ENCODE data around the gene STK11IP.

The STK11IP gene

DNA sequence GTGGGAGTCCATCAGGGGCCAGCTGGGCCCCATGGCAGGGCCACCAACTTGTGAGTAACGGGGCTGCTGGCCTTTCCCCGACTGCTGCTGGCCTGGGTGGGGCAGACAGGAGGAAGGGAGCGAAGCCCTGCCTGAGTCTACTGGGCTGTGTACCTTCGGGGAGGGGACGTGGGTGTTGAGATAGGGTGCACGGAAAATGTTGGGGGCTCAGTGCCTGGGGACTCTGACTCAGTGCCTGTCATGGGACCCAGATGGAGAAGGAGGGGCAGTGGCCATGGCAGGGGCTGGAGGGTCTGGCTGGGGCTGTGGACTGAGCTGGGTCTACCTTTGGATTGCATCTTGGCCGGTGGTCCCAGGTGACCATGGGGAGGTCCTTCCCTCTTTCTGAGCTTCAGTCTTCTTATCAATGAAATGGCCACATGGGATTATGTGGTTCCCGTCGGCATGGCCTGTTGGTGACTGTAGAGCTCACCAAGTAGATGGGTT is 33.8 kb downstream of the STK11IP start:
- H3K36me3 Mint-ChIP-seq: no peaks in the 10 kb centered on the region
- no peaks in the 10 kb centered on the region for H3K9me3 Mint-ChIP-seq
- H3K27me3 Mint-ChIP-seq: peaks cover 8% of the 10 kb centered on the region
- H3K4me3 Mint-ChIP-seq: no peak overlapping the region
- H3K27ac Mint-ChIP-seq: no peak overlapping the region
- H3K4me1 Mint-ChIP-seq: no peaks in the 10 kb centered on the region

DNA sequence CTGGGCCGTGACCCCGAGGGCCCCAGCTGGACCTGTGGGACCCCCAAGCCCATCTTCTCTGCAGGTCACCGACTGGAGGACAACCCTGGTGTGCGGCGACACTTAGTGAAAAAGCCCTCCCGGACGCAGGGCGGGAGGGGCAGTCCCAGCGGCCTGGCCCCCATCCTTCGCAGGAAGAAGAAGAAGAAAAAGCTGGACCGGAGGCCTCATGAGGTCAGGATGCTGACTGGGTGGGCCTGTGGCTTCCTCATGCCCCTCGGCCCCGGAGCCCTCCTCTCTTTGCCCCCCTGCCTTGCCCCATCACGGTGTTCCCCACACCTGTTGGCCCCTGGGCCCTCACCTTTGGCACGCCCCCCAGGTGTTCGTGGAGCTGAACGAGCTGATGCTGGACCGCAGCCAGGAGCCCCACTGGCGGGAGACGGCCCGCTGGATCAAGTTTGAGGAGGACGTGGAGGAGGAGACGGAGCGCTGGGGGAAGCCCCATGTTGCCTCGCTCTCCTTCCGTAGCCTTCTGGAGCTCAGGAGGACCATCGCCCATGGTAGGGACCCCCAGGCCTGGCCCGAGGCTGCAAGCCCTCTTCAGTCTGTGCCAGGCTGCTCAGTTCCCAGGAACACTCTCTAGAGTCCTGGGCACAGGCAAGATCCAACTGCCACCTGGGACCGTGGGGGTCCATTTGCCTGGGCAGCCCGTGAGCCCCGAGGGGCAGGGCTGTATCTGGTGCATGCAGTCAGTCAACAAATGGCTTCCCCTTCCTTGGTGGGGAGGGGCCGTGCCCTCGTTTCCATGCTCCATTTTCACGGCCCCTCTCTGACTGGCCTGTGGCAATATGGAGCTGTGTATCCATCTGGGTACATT is 34.5 kb downstream of the STK11IP start:
- Mint-ChIP-seq H3K4me3 (no peak overlapping the region), H3K36me3 (no peaks in the 10 kb centered on the region), H3K27me3 (peaks cover 3% of the 10 kb centered on the region)

DNA sequence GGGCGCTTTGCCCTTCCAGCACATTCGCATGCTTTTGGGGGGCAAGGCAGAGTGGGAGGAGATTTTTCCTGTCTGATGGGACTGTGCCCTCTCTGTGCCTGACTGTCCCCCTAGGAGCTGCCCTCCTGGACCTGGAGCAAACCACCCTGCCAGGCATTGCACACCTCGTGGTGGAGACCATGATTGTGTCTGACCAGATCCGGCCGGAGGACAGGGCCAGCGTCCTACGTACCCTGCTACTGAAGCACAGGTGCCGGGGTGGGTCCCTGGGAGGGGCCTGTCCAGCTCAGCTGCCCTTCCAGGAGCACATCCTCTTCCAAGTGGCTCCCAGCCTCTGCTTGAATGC is 35.1 kb downstream of the STK11IP start:
- peaks cover 4% of the 10 kb centered on the region for H3K27me3 Mint-ChIP-seq
- no peak overlapping the region for H3K4me3 Mint-ChIP-seq
- H3K9me3 Mint-ChIP-seq: no peaks in the 10 kb centered on the region
- H3K36me3 Mint-ChIP-seq: no peaks in the 10 kb centered on the region
- H3K4me1 Mint-ChIP-seq: no peaks in the 10 kb centered on the region
- no peak overlapping the region for H3K27ac Mint-ChIP-seq

More for the DNA sequence above, 34.5 kb downstream of the STK11IP start:
- Mint-ChIP-seq H3K4me1 (no peaks in the 10 kb centered on the region), H3K27ac (no peak overlapping the region), H3K9me3 (no peaks in the 10 kb centered on the region)

DNA sequence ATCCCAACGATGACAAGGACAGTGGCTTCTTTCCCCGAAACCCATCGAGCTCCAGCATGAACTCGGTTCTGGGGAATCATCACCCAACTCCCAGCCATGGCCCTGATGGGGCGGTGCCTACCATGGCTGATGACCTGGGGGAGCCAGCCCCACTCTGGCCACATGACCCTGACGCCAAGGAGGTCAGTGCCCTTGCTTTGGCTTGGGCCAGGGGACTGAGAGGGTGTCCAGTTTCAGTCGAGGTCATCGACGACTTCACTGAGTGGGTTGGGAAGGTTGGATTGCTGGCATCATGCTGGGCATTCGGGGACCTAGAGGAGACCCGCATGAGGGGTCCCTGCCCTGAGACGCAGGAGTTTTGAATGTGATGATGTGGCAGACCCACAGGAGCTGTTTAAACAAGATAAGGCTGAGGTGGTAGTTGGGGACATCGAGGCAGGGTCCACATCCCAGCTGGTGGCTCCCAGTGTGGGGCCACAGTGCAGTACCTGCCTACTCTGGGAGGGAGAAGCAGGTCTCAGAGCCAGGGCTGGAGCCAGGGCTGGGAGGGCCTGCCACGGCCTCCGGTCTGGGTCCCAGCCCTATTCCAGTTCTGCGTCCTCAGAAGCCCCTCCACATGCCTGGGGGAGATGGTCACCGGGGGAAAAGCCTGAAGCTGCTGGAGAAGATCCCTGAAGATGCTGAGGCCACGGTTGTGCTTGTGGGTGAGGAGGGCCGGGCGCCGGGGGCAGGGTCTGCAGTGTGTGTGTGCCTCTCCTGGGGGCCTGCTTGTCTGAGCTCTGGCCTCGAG is 35.8 kb downstream of the STK11IP start:
- no peak overlapping the region for H3K4me3 Mint-ChIP-seq
- H3K27ac Mint-ChIP-seq: no peak overlapping the region
- H3K36me3 Mint-ChIP-seq: no peaks in the 10 kb centered on the region
- H3K9me3 Mint-ChIP-seq: no peaks in the 10 kb centered on the region
- no peaks in the 10 kb centered on the region for H3K4me1 Mint-ChIP-seq
- H3K27me3 Mint-ChIP-seq: peaks cover 4% of the 10 kb centered on the region

DNA sequence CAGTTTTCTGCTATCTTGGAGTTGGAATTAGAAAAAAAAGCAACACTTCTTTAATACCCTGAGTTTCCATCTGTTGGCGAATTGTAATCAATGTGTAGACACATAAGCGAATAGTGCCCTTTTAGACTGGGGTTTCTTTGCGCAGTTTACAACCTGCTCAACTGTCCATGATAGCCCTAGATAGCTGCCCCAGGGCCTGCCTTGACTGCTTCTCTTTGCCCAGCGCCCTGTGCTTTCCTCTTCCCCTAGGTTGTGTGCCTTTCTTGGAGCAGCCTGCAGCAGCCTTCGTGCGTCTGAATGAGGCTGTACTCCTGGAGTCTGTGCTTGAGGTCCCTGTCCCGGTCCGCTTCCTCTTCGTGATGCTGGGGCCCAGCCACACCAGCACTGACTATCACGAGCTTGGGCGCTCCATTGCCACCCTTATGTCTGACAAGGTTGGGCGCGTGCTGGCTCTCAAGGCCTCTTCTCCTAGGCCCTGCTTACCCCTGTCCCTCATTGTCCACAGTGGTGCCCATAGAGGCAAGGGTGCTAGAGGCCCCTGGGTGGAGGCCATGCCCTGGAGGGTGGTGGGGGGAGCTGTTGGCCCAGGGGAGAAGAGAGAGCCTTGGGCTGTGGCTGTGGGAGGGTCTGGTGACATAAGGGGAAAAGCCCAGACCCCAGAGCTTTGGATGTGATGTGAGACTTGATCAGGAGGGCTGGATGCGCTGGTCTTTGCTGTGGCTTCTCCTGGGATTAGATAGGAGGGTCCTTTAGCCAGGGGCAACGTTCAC is 36.7 kb downstream of the STK11IP start:
- Mint-ChIP-seq H3K27ac (no peak overlapping the region), H3K4me1 (no peaks in the 10 kb centered on the region)

DNA sequence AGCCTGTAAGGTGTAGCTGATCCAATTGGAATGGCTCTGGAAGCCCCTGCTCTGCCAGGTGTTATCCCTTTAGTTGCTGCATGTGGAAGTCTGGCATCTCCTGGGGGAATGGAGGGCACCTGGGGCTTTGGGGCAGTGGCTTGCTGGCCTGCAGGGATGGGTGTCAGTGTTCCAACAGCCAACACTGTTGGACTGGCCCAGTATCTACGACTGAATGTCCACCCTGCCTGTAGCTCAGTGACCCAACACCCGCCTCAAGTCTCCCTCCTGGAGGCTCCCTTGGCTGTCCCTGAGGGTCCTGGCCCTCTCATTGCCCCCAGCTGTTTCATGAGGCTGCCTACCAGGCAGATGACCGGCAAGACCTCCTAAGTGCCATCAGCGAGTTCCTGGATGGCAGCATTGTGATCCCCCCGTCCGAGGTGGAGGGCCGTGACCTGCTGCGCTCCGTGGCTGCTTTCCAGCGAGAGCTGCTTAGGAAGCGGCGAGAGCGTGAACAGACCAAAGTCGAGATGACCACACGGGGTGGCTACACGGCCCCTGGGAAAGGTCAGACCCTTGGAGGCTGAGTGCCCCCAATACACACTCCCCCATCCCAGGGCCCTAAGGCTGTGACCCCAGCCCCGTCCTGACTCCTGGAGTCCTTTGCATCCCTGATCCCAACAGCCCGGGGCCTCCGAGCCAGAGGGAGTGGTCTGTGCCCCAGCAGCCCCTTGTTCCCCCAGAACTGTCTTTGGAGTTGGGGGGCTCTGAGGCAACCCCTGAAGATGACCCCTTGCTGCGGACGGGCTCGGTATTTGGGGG is 37.5 kb downstream of the STK11IP start:
- Mint-ChIP-seq H3K4me3 (no peak overlapping the region), H3K9me3 (no peaks in the 10 kb centered on the region), H3K36me3 (no peaks in the 10 kb centered on the region), H3K27ac (no peak overlapping the region), H3K27me3 (peaks cover 3% of the 10 kb centered on the region), H3K4me1 (no peaks in the 10 kb centered on the region)

More for the DNA sequence above, 36.7 kb downstream of the STK11IP start:
- Mint-ChIP-seq H3K4me3 (no peak overlapping the region), H3K36me3 (no peaks in the 10 kb centered on the region), H3K27me3 (peaks cover 3% of the 10 kb centered on the region), H3K9me3 (no peaks in the 10 kb centered on the region)

DNA sequence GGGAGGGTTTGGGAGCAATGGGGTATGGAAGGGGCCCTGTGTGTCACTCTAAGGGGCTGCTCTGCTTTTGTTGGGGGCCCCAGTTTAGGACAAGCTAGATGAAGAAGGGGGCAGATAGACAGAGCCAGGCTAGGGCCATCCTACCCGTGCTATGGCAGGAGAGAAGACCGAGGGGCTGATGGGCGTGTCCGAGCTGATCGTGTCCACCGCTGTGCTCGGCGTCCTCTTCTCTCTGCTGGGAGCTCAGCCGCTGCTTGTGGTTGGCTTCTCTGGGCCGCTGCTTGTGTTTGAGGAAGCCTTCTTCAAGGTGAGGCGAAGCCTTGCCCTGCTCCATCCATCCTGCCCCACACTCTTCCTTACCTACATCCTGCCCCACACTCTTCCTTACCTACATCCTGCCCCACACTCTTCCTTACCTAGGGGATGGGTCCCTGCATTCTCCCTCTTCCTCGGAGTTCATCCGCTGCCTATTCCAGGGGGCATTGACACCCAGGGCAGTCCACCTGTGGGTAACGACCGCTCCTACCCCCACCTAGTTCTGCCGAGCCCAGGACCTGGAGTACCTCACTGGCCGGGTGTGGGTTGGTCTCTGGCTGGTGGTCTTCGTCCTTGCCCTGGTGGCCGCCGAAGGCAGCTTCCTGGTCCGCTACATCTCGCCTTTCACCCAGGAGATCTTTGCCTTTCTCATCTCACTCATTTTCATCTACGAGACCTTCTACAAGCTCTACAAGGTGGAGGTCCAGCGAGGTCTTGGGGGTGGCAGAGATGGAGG is 38.7 kb downstream of the STK11IP start:
- Mint-ChIP-seq H3K27me3 (peaks cover 4% of the 10 kb centered on the region), H3K27ac (no peak overlapping the region), H3K9me3 (no peaks in the 10 kb centered on the region), H3K36me3 (no peaks in the 10 kb centered on the region), H3K4me1 (no peaks in the 10 kb centered on the region), H3K4me3 (no peak overlapping the region)

DNA sequence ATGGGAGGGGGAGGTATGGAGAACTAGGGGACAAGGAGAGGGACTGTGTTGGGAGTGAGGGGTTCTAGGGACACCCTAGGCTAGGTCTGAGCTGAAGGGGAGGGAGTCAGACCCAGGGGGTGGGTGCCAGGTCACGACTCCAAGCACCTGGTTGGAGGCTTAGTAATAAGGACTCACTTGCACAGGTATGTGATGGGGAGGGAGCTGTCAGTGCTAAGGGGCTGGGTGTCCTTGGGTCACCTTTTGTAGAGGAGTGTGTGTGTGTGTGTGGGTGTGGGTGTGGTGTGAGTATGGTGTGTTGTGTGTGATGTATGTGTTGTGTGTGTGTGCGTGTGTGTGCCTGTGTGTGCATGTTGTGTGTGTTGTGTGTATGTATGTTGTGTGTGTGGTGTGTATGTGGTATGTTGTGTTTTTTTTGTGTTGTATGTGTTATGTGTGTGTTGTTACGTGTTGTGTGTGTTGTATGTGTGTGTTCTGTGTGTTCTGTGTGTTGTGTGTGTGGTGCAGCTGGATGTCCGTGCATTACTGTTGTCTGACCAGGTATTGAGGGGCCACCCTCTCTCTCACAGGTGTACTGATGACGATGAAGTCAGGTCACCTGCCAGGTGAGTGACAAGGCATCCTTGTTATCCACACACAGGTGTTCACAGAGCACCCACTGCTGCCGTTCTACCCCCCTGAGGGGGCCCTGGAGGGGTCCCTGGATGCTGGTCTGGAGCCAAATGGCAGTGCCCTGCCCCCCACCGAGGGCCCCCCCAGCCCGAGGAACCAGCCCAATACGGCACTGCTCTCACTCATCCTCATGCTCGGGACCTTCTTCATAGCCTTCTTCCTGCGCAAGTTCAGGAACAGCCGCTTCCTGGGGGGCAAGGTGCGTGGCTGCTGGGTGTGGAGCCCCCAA is 39.5 kb downstream of the STK11IP start:
- H3K27ac Mint-ChIP-seq: no peak overlapping the region
- H3K4me3 Mint-ChIP-seq: no peak overlapping the region
- no peaks in the 10 kb centered on the region for H3K4me1 Mint-ChIP-seq
- H3K9me3 Mint-ChIP-seq: no peaks in the 10 kb centered on the region
- peaks cover 4% of the 10 kb centered on the region for H3K27me3 Mint-ChIP-seq
- H3K36me3 Mint-ChIP-seq: no peaks in the 10 kb centered on the region

DNA sequence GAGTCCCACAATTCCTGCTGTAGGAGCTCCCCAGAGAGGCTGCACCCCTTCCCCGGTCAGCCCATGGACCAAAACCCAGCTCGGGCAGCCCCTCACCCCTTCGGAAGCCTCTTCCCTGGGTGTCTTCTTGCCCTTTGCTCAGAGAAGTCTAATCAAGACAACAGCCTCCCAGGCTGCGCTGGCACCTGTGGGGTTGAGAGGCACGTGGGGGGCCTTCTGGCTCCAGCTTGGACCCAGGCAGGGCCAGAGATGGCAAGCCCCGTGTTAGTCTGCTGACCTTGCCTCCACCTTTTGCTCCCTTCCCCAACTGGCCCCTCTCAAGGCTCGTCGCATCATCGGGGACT is 40.2 kb downstream of the STK11IP start:
- H3K4me1 Mint-ChIP-seq: peaks cover 6% of the 10 kb centered on the region
- no peaks in the 10 kb centered on the region for H3K9me3 Mint-ChIP-seq
- H3K36me3 Mint-ChIP-seq: no peaks in the 10 kb centered on the region
- H3K27me3 Mint-ChIP-seq: peaks cover 4% of the 10 kb centered on the region
- H3K4me3 Mint-ChIP-seq: no peak overlapping the region
- no peak overlapping the region for H3K27ac Mint-ChIP-seq

DNA sequence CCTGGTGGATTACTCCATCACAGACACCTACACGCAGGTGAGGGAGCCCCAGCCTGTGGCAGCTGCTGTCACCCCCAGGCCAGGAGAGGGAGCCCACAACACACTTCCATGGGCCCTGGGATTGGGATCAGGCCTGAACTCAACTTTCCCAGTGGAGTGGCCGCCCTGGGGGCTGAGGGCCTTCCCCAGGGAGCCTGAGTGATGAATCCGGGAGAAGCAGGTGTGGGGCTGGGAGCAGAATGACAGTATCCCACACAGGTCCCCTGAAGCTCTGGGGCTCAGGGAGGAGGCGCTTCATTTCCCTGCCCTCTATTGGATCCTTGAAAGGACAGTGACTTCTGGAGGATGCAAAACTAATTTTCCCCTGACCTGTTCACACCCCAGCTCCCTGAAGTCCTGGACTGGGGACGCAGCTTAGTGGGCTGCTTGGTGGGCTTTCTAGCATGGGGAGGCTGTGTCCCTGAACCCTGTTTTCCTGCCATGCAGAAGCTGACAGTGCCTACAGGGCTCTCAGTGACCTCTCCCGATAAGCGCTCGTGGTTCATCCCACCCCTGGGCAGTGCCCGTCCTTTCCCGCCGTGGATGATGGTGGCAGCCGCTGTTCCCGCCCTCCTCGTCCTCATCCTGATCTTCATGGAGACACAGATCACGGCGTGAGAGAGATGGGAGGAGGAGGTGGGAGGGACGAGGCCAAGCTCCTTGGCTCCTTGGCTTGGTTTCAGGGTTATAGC is 40.7 kb downstream of the STK11IP start:
- H3K9me3 Mint-ChIP-seq: no peaks in the 10 kb centered on the region
- no peaks in the 10 kb centered on the region for H3K36me3 Mint-ChIP-seq
- peaks cover 6% of the 10 kb centered on the region for H3K4me1 Mint-ChIP-seq
- H3K4me3 Mint-ChIP-seq: no peak overlapping the region
- H3K27ac Mint-ChIP-seq: no peak overlapping the region
- H3K27me3 Mint-ChIP-seq: peaks cover 4% of the 10 kb centered on the region

DNA sequence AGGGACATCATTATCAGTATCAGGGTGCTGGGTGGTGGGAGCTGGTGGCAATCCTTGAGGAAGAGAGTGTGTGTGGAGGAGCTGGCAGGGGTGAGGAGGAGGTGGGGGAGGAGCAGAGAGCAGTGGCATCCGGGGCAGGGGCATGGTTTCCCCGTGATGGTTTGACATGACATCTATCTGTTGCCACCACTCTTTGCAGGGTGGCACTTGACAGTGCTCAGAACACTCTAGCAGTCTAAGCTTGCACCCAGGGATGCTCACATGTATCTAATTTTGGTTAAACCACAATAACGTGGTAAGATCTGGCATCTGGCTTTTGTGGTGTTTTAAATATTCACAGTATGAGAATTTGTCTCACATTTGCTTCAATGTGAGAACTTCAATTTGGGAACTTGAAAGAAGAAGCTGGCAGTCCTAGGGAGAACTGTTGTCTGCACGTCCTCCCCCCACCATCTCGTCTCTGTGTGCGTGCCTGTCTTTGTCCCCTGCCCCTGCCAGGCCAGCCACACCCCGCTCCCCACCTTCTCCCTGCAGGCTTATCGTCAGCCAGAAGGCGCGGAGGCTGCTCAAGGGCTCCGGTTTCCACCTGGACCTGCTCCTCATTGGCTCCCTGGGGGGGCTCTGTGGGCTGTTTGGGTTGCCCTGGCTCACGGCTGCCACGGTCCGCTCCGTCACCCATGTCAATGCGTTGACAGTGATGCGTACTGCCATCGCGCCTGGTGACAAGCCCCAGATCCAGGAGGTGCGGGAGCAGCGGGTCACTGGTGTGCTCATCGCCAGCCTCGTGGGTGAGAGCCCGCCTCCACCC is 41.5 kb downstream of the STK11IP start:
- no peak overlapping the region for H3K27ac Mint-ChIP-seq
- H3K27me3 Mint-ChIP-seq: peaks cover 4% of the 10 kb centered on the region
- no peaks in the 10 kb centered on the region for H3K9me3 Mint-ChIP-seq

DNA sequence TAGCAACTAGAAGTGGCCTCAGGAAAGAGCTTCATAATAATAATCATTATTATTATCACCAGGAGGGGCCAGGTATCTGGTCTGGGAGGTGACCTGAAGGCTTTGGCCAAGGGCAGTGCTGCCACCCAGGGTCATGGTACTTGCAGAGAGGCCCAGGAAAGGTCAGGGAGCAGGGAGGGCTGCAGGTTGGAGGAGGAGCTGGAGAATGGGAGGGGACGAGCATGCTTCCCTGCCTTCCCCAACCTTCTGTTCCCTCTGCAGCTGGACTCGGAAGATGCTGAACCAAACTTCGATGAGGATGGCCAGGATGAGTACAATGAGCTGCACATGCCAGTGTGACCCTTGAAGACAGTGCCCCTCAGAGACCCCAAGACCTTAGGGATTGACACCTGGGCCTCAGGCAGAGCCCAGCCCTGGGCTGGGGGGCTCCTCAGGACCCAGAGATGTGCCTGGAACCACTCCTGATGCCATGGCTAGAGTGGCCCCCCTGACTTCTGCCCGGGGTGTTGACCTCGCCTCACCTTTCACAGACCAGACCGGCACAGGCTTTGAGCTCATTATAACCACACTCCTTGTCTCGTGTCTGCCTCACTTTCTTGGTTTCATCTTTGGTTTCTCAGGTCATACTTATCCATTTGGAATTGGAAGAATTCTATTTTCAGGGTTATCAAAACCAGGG is 43.9 kb downstream of the STK11IP start:
- peaks cover 4% of the 10 kb centered on the region for H3K27me3 Mint-ChIP-seq
- peaks cover 6% of the 10 kb centered on the region for H3K4me1 Mint-ChIP-seq
- H3K9me3 Mint-ChIP-seq: no peaks in the 10 kb centered on the region
- no peak overlapping the region for H3K27ac Mint-ChIP-seq
- H3K4me3 Mint-ChIP-seq: no peak overlapping the region
- no peaks in the 10 kb centered on the region for H3K36me3 Mint-ChIP-seq

More for the DNA sequence above, 41.5 kb downstream of the STK11IP start:
- peaks cover 6% of the 10 kb centered on the region for H3K4me1 Mint-ChIP-seq
- H3K4me3 Mint-ChIP-seq: no peak overlapping the region
- no peaks in the 10 kb centered on the region for H3K36me3 Mint-ChIP-seq

All from activated naive CD4-positive, alpha-beta T cell treated with anti-CD3 and anti-CD28 coated beads, Interleukin-2, amount 50 U/mL, for 24 hours (primary cell).